Measurements from ENCODE around the gene CD320.

GRCh38 chr19:8261881-8262280 is 46.3 kb downstream of the CD320 start:
- TF ChIP-seq POLR2AphosphoS5 (IDR thresholded peaks at IDR 0.05; ENCODE audit: borderline replicate concordance, low read depth, low read length) (no peak), EZH2 (IDR thresholded peaks at IDR 0.05) (no peak)

All from SK-N-MC (cell line).